Hindlimb muscle (tissue), 1 donor: ENCODE measurements around the gene NEDD4L. TPM values are rescaled to one million over a fixed set of nuclear protein-coding genes. Genes with fewer than 3 reads are reported as not detected.

ENCODE experiments used
- DNase-seq: peaks from one replicate; pipeline ENCODE4 v3.0.0-alpha.2; 2013
- polyA plus RNA-seq: library from polyadenylated mRNA; unstranded; fragments of 120-200 nt; gene quantifications from one replicate; pipeline ENCODE4 v1.2.1, GENCODE V29; 2013; ENCODE audit not compliant: insufficient read length

NEDD4L gene
- polyA plus RNA-seq, 1 donor, result 45.4 TPM

DNA sequence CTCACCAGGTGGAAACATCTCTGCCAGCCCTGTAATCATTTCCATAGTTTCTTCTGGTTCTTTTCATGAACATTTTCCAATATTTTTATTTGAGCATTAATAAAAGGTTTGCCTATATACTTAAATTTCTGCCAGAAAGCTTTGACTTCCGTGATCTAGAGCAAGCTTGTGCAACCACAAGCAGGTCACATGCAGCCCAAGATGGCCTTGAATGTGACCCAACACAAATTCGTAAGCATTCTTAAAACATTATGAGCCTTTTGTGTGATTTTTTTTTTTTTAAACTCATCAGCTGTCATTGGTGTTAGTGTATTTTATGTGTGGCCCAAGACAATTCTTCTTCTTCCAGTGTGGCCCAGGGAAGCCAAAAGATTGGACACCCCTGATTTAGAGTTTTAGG is 51.6 kb downstream of the NEDD4L start:
- no peak for DNase-seq

DNA sequence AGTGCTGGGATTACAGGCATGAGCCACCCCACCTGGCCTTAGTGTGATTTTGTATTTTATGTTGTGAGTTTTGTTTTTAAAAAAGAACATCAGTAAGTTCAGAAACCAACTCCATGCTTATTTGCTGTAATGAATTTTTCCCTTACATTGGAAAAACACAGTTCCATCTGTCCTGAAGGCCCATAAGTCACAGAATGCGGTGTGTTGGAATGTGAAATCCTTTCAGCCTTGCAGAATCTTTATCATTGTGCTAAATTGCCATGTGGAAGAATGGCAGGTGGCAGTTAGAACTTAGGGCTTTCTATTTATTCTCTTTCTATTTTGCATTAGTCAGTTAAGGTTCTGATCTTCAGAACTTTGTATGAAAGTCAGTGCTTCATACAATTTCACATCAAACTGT is 52.6 kb downstream of the NEDD4L start:
- DNase-seq, result no peak

DNA sequence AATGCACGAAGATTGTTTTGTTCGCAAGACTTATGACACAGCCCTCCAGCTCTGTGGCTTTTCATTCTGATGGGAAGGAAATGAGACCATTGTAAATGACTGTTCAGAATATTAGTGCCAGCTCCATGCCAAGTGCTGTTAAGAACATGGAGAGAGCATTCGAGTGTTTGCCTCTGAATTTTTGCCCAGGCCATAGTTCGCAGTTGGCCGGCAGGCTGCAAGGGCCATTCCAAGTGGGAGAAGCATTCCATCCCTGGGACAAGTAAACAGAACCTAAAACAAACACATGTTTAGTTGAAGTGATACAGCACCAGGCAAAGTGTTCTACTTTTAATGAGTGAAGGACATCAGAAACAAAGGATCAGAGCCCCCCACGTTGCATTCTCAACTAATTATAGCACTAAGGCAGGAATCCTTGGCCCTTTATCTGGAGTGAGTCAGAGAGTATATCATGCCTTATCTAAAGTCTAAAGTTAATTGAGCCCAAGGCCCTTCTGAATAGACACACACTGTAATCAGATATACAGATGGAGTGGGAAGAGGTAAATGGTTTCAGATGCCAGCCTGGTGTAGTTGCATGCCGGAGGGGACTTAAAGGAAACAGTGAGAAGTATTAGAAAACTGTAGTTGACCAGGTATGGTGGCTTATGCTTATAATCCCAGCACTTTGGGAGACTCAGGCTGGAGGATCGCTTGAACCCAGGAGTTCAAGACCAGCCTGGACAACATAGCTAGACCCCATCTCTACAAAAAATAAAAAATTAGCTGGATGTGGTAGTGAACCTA is 53.3 kb downstream of the NEDD4L start:
- no peak for DNase-seq

DNA sequence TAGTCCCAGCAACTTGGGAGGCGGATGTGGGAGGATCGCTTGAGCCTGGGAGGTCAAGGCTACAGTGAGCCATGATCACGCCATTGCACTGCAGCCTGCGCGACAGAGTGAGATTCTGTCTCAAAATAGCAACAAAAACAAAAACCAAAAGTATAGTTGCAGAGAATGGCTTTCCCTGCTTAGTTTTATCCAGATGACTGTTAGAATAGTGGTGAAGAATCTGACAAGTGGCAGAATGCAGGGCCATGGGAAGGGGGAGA is 53.8 kb downstream of the NEDD4L start:
- no peak for DNase-seq

DNA sequence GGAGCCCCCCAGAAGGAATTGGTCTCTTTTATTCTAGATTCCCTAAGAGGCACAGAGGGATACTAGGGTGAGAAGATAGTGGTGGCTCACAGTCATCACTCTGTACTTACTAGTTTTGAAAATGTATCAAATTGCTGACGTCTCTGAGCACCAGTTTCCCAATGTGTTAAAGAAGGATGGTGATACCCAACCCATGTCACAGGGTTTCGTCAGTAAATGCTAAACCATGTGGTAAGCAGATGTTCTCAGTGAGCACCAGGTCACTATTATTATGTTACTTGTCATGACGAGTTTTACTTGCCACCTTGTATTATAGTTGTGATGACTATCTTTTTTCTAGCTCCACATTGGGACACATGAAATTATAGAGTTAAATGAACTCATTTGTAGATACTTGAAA is 54.7 kb downstream of the NEDD4L start:
- no peak for DNase-seq

DNA sequence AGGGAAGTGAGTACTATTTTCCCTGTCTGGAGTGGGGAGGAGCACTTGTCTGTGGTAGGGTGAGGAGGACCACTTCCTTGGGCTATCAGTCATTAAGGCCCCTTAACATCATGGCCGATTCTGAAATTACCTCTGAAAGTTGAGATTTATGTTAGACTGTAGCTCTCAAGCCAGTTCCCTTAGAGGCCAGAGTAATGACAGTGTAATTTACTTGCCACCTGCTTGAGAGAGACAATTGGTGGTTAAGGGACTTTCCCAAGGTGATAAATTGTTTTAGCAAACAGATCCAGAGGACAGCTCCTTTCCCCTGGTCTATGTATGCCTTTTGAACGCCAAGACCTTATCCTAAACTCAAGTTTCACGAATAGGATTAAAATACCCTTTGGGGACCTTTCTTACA is 56.1 kb downstream of the NEDD4L start:
- DNase-seq, result no peak

DNA sequence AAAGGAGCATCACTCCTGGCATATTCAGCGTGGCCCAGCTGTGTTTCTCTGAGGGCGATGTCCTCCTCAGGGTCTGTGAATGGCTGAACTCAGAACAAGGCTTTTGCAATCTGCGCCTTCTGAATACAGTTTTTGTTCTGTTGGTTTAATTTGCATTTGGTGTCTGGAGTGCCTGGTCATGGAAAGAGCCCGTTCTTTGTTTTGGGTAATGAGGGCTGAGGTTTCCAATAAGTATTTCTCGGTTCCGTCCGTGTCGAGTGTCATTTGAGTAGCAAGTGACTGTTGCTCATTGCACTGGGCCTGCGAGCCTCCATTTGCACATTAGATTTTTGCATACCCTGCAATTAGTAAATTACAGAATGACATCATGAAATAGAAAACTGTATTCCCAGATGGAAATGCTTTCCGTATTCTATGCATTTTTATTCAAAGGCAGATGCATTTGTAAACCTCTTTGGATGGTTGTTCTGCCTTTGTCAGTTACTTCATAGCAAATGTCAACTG is 57.3 kb downstream of the NEDD4L start:
- DNase-seq, result no peak

DNA sequence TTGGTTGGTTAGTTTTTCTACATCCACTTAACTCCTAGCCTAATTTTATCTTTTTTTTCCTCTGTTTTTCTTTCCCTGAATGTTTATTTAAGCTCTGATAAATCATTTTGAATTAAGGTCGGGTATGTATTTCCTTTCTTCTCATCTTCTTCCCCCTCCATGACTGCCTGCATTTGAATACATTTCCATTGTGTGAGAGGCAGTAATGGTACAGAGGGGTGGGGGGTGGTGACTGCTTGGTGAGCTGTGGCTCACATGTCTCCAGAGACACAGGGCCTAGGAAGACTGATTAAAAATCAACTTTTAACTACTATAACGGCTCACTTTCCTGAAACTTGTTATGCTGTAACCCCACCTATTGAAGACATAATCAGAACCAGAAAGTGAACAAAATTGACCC is 58.0 kb downstream of the NEDD4L start:
- DNase-seq, result no peak

DNA sequence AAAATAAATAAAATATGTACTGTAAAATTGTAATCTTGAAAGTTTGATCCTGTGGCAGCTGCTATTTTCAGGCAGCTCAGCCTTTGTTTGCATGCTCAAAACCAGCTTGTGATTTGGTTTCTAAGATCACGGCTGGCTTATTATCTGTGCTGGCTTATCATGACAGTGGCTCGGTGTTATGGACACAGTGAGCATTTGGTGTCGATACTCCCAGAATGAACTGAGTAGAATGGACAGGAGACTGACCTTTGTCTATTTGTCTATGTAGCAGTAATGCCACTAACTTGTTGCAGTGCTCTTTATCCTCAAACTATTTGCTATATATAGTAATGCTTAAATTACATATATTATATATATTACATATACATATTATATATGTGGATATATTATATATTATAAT is 58.8 kb downstream of the NEDD4L start:
- no peak for DNase-seq

DNA sequence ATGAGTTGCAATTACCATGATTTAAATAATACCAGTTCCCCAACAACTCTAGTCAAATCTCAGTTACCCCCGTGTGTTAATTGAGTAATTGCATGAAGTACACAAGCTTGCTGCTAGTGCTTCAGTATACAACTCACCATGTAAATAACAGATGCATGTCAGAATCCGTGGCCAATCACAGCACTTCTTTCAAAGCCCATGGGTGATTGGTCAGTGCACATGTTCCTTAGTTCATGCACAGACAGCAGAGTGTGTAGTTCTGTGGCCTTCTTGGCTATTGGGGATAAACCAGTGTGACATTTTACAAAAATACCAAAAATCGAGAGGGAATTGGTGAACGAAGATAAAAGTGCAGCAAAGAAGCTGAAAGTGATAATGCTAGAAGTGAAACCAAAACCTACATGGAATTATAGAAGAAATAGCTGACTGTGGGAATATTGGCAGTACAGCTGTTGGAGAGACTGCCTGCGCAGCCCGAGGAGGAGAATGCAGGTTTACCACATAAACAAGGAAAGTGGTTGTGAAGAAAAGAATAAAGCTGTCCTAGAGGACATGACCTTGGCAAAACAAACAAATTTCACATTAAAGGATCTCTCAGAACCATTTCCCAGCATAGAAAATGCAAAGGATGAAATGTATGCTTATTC is 59.4 kb downstream of the NEDD4L start:
- DNase-seq, result no peak

DNA sequence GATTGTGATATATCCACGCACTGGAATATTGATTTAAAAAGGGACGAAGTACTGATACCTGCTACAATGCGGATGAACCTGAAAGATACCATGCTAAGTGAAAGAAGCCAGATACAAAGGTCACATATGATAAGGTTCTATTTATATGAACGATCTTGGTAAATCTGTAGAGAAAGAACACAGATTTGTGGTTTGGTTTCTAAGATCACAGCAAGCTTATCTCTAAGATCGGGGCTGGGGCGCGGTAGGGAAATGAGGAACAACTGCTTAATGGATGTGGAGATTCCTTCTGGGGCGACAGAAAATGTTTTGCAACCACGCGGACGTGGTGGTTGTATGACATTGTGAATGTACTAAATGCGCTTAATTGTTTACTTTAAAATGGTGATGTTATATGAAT is 60.1 kb downstream of the NEDD4L start:
- DNase-seq, result no peak

DNA sequence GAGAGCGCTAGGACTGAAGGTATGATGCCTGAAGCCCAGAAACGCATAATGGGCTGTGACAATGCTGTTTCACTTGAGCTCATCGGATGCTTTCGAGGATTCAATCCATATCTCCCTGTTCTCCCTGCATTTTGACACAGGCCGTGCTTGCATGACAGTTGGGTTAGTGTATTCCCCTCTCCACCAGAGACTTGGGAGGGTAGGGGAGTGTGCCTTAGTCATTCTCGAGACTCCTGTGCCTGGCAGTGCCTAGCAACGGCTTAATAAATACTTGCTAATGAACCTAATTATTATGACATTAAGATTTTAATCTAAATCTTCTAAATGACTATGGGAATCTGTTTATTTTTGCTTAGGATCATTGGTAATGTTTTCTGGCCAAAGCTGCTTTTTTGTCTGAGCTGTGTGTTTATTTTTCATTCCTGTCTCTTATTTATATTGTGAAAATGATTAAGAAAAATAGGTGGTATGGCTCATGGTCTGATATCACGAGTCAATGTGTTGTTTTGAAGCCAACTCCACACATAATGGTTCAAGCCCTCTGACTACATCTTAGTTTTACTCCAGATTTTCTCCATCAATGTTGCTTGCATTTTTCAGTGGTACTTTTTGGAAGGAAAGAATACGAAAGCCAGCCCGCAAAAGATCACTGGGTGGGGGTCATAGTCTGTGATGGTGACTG is 61.3 kb downstream of the NEDD4L start:
- DNase-seq, result no peak

DNA sequence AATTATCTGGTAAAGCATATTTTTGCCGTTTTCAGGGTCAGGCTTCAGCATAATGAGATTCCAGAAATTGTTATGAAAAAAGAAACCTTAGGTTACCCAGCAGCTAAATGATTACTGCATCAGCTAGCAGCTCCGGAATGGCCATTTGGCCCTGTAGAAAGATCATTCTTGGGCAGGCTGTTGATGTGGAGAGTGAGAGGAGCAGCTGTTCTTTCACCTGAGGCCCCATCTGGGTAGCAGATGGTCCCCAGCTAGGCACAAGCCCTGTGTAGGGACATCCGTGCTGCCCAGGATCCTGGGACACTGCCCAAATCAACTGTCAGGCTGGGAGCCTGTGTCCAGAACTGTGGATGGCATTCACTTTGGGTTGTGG is 61.8 kb downstream of the NEDD4L start:
- DNase-seq, result no peak

DNA sequence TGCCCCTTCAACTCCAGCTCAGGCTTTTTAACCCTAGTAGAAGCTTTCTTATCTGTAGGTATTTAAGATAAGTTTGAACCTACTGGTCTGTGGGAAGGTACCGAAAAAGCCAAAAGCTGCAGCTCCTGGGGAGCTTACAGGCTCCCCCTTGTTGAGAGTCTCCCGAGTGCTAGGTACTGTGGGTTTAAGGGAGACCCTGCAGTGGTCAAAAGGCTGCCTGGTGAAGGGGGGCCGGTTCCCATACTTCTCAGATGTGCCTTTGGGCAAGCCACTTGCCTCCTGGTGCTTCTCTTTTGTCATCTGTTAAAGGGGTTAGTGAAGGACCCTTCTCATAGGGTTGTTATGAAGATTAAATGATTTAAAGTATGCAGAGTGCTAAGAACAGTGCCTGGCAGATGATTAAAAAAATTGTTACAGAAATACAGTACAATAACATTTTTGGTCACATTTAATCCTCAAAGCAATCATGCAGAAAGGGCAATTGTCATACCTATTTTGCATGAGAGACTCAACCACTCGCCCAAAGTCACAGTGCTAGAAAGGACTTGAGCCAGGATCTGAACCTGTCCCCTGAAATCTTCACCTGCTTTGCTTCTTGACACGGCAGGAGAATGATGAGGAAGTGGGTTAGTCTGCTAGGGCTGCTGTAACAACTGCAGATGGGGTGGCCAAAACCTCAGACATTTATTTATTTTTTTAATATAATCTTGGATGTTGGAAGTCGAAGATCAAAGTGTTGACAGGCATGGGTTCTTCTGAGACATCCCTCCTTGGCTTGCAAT is 62.5 kb downstream of the NEDD4L start:
- no peak for DNase-seq

DNA sequence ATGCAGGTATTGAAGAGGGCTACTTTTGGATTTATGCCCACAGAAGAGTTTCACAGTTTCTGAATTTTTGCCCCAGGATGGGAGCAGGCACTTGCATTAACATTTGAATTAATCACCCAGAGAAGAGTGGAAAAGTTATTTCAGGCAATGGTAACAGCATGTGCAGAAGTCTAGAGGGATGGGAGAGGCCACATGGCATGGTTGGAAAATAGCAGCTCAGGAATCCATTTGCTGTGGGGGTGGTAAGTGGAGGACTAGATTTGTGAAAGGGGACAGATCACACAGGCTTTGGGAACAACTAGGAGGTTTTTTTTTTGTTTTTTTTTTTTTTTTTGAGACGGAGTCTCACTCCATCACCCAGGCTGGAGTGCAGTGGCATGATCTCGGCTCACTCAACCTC is 65.2 kb downstream of the NEDD4L start:
- no peak for DNase-seq

DNA sequence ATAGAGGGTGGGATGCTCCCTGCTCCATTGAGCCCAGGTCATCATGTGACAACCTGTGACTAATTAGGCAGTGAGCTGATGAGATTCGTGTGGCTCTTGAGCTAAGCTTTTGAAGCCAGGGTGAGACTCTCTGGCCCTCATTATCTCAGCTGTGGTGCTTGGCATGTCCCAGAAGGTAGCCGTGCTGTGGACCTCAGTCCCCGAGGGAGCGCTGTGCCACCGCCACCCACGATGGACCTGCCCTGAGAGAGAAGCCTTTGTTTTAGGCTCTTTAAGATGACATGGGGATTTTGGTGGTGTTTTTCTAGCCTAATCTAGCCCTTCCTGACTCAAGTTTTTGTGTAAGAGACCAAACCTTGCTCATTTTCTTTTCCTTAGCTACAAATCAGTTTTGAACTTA is 66.4 kb downstream of the NEDD4L start:
- no peak for DNase-seq

DNA sequence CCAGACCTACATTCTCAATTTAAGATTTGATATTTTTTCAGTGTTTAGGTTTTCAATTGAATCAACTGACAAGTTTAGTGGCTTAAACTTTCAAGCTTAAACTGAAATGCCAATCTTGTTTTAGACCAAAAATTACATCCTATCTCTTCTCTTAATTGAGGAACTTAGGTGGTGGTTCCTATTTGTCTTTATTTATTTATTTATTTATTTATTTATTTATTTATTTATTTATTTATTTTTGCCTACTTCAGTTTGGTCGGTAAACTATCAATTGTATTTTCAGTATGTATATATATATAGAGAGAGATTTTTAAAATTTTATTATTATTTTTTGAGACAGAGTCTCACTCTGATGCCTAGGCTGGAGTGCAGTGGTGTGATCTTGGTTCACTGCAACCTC is 68.1 kb downstream of the NEDD4L start:
- DNase-seq, result no peak

DNA sequence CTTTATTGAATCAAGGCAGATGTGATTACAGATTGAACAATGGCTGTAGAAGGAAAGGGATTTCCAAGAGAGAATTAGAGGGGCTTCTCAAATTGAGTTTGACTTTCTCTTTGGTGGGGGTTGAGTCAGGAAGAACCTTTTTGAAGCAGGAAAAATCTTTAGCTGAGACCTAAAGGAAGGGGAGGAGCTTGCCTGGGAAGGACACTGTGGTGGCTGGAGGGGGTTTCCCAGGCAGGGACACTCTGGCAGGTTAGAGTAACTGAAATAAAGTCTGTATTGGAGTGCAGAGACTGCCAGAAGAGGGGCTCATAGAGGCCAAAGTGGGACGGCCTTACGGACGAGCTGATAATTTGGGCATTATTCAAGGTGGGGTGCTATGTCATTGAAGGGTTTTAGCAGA is 69.3 kb downstream of the NEDD4L start:
- DNase-seq, result no peak

DNA sequence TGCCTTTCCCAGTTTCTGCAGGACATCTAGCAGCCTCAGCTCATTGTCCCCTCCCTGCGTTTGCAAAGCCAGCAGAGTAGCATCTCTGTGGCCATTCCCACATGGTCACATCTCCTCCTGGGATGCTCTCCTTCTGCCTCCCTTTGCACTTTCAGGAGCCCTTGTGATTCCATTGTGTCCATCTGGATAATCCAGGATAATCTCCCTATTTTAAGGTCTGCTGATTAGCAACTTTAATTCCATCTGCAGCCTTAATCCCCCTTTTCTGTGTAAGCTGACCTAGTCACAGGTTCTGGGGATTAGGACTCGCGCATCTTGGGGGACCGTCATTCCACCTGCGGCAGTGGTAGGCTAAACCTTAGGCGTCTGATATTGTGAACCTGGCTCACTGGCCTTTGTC is 70.7 kb downstream of the NEDD4L start:
- DNase-seq, result no peak

DNA sequence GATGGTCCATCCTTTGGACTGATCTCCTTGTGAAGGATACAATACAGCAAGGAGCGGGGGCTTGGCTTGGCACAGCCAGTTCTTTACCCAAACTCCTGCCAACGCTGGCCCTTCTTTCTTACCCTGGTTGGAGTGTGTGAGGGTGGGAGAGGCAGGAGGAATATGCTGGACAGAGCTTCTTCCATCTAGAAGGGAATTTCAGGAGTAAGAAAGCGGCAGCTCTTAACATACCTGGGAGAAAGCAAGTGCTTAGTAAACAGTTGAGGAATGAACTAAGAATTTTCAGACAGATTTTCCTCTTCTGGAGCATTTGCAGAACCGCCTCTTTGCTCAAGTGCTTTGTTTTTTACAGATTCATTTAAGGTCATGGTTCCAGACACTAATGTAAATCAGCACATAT is 72.8 kb downstream of the NEDD4L start:
- DNase-seq, result no peak

DNA sequence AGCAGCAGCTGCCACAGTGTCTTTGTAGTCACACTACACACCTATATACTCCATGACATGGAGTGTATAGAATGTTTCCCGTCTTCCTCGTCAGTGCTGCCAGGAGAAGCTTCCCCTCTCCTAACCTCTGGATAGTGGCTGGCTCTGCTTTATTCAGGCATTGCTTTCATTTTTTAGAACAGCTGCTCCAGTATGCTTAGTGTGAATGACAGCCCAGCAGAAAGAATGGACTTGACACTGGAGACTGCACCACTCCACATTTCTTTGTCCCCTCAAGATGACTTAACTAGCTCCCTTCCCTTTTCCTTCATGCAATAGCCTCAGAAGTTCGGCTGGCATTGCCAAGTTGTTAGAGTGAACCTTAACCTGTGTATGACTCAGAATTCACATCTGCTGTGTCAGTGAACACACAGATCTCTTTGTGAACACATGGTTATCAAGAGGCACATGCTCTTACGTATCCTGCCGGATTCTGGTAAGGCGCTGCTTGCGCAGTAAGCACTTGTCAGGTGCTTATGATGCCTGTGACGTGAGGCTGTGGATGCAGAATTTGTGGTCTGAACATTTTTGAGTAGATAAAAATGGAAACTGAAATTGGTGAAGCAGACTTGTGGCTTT is 73.9 kb downstream of the NEDD4L start:
- DNase-seq, result no peak

DNA sequence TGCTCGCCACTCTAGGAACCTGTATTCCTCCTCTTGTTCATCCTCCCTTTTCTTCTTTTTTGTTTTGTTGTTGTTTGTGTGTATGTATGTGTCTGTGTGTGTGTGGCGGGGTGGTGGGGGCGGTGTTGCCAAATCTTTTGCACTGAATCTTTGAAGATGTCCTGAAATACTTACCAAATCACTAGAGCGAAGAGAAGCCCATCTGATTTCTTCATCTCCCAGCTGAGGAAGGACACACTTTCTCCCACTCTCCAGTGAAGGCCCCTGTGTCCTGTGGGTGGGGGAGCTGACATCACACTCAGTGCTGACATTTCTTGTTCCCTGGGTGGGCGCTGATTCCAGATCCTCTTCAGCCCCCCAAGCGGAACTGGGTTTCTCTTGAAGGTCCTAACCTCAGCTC is 74.5 kb downstream of the NEDD4L start:
- DNase-seq, result no peak

DNA sequence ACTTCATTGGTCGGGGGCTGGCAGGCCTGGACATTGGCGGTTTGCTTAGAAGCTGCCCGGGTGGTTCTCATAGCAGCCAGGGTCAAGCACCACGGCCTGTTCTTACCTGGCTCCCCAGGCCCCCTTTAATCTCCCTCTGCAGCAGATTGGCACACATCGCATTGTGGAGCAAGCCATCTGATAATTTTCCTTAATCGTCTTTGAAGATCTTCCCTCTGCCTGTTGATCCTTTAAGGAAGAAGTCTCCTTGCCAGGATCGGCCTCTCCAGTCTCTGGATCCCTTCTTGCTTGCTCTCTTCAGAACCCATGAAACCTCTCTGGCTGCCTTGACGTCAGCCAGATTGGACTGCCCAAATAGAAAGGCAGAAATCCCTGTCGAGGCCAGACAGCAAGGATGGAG is 75.8 kb downstream of the NEDD4L start:
- no peak for DNase-seq
